GM18507 (cell line): ENCODE data around the gene GABBR2.

Experiments used
- DNase-seq: peaks from one replicate; pipeline ENCODE4 v3.0.0; 2011; ENCODE audit warnings: low read depth; ENCODE audit not compliant: insufficient read length; ENCODE audit errors: extremely low spot score
- FAIRE-seq: peaks from 2 replicates; lab custom pipeline; 2011; peaks lifted over from hg19 to GRCh38; lab: Jason Lieb, UNC

The GABBR2 gene

DNA sequence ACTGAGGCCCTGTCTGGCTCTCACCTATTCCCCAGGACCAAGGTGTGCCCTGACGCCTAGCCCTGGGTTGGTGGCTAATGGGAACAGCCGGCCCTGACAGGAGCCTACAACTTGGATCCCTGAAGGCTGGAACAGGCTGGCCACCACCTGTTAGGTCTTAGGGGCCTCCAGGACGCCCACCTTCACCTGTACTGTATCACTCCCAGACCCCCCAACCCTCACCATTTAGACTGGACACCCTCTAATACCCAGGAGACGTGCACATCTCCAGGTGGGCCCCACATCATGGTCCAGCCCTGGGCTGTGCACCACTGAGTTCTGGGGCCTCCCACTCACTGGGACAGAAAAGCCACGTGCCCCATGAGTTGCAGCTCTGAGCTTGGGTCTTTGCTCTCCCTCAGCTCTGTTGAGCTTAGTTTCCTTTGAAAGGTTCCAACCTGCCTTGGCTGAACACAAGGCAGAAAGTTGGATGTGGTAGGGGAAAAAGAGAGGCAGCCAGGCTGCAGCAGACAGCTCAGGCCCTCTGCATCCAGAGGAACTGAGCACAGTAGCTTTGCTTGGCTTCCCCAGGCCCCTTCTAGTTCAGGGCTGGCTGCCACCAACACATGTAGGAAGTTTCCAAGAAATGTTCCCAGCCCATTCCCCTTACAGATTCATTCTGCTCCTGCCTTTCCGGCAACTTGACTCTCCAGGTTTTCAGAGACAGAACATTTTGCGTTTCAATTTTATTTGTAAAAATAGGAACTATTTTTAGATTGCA, 336.5 kb downstream of the GABBR2 start:
- DNase-seq (no peak), FAIRE-seq (no peak)

DNA sequence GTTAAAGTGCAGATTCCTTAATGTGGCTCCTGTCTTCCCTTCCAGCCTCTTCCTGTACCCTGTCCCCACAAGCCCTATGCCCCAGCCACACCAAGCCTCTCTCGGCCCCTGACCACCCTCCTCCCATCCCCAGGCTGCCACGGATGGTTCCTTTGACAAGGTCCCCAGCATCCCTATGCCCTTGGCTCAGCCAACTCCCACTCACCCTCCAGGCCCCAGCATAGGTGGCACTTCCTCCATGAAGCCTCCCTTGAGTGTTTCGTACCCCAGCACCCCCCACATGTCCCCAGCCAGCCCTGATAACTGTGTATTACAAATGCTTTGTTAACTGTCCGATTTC, 337.8 kb downstream of the GABBR2 start:
- DNase-seq (no peak), FAIRE-seq (no peak)

DNA sequence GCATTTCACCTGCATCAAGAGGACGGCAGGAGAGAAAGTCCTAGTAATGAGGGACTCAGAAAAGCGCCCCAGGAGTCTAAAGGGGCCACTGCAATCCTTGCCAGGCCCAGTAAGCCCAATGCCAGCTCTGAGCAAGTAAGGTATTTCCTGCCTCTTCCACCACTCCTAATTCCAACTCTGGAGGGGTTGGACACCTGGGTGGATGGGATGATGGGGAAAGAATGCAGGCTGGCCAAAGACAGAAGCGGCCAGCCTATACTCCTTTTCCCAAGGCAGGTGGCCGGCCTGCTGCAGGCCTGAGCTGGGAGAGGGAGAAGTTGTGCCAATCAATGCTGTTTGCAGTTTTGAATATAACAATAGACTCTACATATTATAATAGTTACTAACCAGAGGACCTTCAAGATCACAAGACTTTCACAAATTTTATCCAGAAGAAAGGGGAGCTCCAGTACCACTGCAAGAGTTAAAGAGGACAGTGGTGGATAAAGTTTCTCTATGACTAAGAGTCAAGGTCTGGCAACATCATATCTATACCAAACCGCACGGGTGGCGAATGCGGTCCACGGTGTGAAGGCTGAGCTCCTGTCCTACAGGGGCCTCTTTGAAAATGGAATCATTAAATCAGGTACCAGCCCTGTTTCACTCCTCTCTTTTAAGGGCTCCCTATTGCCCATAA, 338.3 kb downstream of the GABBR2 start:
- FAIRE-seq (no peak), DNase-seq (no peak)

DNA sequence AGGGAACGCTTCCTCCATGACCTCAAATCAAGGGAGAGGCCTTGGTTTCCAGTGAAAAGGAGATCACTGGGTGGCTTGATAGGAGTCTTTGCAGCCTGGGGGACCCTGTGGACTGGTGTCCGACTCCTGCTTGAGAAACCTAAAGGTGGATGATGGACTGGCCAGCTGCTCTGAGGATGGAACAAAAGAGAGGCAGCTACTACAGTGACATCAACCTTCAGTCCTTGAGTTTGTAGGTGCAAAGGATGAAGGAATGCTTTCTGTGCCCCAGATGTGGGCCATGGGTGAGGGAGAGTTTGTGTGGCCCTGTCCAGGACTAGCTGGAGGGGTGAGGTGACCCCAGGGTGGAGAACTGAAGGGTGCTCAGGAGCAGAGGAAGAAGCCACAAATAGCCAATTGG, 338.8 kb downstream of the GABBR2 start:
- no peak for FAIRE-seq

DNA sequence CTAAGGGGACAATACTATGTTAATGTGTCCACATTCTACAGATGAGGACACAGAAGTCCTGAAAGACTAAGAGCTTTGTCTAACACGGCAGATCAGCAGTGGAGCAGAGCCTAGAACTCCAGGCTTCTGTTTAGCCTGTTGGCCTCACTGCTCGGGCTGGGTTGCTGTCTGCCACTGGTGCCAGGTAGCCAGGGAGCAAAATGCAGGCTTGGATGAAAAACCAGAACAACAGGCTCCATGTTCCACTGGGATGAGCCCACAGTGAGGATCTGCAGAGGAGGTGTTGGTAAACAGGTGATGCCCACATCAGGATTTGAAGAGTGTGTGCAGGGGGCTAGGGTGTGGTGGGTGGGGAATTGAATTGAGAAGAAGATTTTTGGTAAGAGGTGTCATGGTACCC, 339.3 kb downstream of the GABBR2 start:
- FAIRE-seq: no peak

More for the DNA sequence above, 338.8 kb downstream of the GABBR2 start:
- DNase-seq: no peak

DNA sequence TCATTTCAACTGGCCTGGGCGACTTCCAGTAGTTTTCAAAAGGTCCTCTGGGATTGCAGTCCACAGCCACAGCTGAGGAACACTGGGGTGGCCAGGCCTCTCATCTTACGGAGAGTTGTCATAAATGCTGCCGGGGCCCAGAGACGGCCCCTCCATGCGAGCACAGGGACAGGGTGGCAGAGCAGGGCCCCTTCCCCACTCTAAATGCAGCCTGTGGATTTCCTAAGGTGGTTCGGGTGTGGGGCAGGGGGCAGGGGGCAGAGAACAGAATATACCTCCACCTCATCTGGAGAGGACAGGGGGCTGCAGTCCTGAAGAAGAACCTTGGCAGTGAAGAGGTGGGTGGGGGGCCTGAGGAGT, 339.7 kb downstream of the GABBR2 start:
- DNase-seq (no peak), FAIRE-seq (no peak)

More for the DNA sequence above, 339.3 kb downstream of the GABBR2 start:
- no peak for DNase-seq

DNA sequence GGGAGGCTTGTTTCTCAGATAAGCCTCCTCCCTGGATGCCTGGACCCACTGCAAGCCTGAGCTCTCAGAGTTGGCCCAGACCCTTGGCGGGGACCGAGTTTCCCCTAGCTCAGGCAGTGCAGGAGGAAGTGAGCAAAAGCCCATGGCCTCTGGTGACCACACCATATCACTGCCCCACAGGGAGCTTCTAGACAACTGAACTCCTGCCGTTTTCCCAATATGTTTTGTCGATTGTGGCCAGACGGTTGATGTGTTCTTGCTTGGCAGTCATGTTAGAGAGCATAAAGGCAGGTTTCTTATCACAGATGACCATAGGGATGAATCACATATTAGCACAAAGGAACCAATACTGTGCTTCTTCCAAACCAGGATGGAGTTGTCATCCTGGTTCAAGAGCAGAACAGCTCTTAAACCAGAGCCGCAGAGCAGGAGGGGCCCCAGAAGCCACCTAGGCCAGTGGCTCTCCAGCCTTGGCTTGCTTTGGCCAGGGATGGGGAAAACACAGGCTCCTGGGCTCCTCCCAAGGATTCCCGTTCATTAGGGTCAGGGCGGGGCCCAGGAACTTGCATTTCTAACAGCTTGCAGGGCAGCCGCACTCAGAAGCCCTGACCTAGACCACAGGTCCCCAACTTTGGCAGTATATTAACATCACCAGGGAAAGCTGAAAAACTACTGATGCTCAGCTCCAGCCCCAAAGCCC, 340.2 kb downstream of the GABBR2 start:
- FAIRE-seq (no peak), DNase-seq (no peak)

DNA sequence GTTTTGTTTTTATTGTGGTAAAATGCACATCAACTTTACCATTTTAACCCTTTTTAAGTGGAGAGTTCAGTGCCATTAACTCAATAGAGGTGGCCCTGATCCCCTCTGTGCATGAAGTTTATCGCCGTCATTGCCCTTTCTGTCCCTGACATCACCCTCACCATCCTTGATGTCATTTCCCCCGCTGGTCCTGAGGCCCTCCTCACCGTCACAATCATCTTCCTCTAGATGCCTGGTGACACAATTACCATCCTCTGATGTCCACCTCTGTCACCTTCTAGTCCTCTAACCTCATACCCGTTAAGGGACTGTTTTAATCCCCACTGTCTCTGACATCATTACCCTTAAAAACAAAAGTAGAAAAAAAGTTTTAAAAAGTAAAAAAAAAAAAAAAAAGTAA, 340.8 kb downstream of the GABBR2 start:
- no peak for FAIRE-seq
- no peak for DNase-seq

DNA sequence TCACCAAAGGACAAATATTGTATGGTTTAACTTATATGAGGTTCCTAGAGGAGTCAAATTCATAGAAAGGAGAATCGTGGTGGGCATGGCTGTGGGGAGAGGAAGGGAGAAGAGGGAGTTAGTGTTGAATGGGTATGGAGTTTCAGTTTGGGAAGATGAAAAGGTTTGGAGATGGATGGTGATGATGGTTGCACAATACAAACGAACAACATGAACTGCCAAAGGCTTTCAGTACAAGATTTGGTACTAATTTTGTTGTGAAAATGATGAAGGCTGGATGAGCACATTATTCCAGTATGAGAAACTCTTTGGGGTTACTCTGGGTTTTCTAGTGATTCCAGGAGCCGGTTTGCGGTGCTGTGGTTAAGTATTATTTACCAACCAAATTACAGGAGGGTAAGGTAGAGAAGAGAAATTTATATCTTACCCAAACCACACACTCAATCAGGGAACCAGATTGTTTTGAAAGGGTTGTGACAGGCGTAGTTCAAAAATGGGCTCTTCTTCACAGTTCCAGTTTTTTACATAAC, 341.3 kb downstream of the GABBR2 start:
- DNase-seq (no peak), FAIRE-seq (no peak)

DNA sequence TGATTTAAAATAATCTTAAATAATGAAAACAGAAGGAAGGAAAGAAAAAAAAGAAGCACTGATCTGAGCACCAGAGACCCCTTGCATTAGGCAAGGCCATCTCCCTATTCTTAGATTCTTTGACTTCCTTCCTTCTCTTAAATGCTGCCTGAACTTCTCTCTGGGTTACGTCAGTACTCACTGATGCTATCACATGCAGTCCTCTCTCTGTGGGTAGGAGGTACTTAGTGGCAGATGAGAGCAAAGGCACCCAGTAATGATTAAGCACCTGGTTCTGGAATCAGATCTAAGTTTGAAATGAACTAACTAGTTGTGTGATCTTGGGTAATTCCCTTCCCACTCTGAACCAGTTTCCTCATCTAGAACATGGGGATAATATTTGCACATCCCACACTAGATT, 343.0 kb downstream of the GABBR2 start:
- FAIRE-seq (no peak), DNase-seq (no peak)

DNA sequence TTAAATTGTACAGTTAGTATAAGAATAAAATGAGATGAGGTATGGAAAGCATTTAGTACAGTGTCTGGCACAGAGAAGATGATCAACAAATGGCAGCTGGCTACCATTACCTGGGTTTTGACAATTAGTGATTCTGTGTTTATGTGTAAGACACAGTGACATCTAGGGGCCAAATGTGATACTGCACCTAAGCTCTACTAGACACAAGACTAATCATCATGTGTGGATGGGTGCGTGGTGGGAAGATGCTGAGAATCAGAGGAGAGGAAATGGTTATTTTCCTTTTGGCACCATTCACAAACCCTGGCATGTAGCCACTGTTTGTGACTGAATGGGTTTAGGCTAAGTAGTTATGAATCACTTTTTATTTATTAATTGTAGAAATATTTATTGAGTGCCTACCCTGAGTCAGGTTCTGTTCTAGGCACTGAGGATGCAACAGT, 343.5 kb downstream of the GABBR2 start:
- no peak for FAIRE-seq
- no peak for DNase-seq

DNA sequence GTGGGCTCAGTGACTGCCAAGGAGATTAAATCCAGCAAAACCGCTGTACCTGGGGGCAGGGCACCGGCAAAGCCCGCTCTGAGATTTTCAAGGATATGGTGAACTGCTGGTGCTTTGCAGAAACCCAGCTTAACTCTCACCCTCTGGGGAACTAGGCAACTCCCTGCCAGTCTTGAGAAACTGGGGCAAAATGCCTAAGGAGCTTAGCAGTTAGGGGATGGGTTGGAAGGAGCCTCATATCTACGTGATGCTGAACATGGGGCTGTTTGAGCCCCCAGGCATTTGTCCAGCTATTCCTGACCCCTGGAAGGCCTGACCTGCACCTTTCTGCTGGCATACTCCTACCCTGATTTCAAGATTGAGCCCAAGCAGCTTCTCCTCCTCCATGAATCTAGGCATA, 344.6 kb downstream of the GABBR2 start:
- FAIRE-seq (no peak), DNase-seq (no peak)

DNA sequence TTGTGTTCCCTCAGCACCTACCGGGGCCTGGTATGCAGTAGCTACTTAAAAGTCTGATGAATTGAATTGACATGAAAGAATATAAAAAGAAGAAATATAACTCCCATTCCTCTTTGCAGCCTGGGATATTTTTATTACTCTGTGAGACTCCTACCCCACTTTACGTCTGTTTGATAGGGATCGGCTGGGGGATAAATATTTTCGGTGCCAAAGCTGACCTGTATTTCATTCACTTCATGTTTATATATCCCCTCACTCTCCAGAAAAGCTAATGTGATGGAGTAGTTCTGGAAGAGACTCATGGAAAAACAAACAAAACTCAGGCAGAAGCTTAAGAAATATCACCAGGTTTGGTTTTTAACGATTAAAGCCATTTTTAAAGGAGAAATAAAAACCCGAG, 345.1 kb downstream of the GABBR2 start:
- FAIRE-seq (no peak), DNase-seq (no peak)

DNA sequence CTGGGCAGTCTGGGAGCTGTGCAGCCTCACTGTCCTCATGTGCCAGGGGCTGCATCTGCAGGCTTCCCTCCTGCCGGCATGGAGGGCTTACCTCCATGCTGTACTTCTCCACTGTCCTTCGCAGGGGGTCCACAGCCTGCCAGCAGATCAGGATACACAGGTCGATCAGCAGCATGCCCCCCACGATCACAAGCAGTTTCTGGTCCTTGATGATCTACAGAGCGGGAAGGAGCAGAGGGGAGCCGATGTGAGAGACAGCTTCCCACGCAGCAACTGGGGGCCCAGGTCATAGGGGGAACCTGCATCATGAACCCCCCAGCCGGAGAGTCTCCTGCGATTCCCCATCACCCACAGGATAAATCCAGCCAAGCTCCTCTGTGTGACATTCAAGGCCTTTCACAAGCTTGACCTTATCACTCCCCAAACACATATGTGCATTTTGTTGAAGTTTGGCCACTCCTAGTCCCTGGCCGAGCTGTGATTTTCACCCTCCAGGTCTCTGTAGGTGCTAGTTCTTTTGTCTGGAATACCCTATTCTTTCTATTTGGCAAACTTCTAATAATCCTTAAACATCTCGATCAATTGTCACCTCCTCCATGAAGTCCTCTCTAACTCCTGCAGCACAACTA, 346.0 kb downstream of the GABBR2 start:
- no peak for FAIRE-seq
- no peak for DNase-seq

DNA sequence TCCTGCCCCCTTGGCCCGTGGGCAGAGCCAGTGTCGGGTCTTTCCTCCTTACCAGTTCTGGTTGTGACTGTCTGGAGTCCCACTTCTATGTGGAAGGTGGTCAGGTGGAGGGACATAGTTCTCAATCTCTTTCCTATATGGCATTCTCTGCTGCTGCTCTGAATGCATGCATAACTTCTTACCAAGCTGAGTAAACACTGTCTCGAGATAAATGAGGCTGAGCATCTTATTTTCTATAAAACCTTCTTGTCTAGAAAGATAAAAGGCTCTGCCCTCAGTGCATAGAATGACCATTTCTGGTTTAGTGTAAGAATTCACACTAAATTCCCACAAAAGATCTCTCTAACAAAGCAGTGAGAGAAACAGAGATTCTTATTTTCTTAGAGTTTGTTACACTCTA, 347.1 kb downstream of the GABBR2 start:
- DNase-seq: no peak
- FAIRE-seq: no peak

DNA sequence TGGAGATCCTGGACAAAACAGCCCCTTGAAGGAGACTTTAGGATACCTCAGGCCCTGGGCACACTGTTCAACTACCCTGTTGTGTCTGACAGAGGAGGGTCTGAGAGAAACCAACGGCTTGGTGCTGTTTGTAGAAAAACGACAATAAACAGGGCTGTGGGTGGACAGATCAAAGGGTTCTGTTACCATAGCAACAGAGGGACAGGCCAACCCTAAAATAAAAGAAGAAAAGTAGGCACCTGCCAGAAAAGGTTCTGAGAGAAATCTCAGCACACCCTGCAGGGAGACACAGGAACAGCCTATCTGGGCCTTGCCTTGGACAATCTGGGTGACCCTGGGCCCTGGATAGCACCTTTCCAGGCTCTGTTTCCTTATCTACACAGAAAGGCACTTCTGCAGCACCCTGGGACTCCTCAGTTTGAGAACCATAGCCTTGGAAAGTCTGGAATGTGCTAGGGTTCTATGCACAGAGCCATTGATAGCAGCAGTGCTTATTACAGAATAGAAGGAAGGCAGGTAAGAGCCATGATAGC, 348.5 kb downstream of the GABBR2 start:
- DNase-seq (no peak), FAIRE-seq (no peak)

DNA sequence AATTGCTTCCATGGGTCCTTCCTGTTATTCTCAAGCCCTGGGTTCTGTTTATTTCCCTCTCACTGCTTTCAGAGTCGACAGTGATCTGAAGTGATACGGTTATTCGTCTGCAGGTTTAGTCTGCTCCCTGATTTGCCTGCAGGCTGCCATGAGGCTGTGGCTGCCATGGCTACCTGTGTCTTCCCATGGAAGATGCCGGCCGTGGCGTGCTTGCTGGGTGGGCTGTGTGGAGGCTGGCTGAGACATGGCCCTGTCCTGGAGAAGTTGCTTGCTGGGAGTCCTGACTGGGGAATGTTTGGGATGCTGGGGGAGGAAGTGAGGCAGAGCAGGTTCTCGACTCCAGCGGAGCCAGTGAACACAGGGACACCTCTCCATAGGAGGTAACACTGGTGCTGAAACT, 349.2 kb downstream of the GABBR2 start:
- FAIRE-seq: no peak
- no peak for DNase-seq

DNA sequence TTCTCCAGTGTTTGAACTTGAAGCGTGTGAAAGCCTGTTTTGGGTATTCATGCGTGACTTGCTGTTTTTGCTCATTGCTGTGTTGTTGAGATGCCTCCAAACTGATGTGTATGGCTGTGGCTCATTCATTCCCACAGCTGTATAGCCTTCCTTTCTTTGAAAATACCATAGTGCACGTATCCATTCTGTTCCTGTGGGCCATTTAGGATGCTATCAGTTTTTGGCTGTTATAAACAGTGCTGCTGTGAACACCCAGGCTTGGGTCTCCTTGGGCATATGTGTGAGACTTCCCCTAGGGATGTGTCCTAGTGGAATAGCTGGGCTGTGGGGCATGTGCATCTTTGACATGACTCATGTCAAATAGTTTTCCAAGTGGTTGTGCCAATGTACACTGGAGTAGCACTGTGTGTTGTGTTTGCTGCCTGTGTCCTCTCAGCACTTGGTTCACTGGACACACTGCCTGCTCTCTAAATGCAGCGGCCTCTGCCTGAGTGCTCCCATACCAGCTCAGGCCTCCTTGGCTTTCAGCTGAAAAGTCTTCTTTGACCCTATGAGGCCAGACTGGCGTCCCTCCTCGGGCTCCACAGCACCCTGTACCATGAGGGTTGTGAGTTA, 350.7 kb downstream of the GABBR2 start:
- no peak for DNase-seq
- FAIRE-seq: no peak

DNA sequence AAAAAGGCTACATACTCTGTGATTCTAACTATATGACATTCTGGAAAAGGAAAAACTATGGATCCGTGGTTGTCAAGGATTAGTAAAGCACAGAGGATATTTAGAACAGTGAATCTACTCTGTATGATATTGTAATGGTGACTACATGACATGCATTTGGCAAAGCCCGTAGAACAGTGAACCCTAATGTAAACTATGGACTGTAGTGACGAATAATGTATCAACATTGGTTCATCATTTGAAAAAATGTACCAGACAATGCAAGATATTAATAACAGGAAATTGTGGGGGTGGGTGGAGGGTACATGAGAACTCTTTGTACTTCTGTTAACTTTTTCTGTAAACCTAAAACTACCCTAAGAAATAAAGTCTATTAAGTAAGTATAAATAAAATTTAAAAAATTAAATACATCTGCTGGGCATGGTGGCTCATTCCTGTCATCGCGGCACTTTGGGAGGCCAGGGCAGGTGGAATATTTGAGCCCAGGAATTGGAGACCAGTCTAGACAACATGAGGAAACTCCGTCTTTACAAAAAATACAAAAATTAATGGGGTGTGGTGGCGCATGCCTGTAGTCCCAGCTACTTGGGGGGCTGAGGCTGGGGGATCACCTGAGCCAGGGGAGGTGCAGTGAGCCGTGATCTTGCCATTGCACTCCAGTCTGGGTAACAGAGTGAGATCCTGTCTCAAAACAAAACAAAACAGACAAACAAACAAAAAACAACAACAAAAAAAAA, 351.6 kb downstream of the GABBR2 start:
- no peak for FAIRE-seq
- no peak for DNase-seq
